H1 (cell line): ENCODE measurements around the gene KIAA0513.

Experiments used
- CEBPB ChIP-seq: IDR thresholded peaks from 2 replicates; pipeline ENCODE4 v1.6.1; 2012; ENCODE audit warnings: low read depth, low read length
- CHD2 ChIP-seq: IDR thresholded peaks from 2 replicates; pipeline ENCODE4 v1.6.1; 2012; ENCODE audit warnings: low read length, improper control_type of control experiment
- EZH2 ChIP-seq: fragments of 200-600 bp; sonication (generic); IDR thresholded peaks from 2 replicates; pipeline ENCODE4 v1.7.1; 2012; ENCODE audit warnings: low read depth, mild to moderate bottlenecking, moderate library complexity, low read length, inconsistent platforms; ENCODE audit not compliant: severe bottlenecking
- FOSL1 ChIP-seq: IDR thresholded peaks from 2 replicates; pipeline ENCODE4 v1.6.1; 2011; ENCODE audit warnings: mild to moderate bottlenecking, low read depth, low read length, moderate library complexity; ENCODE audit not compliant: insufficient read depth
- GABPA ChIP-seq: IDR thresholded peaks from 2 replicates; pipeline ENCODE4 v1.6.1; 2011; ENCODE audit warnings: mild to moderate bottlenecking, low read length, moderate library complexity, borderline replicate concordance; ENCODE audit not compliant: insufficient read depth
- HDAC2 ChIP-seq, 2 experiments: fragments of 300-600 bp in 1 of 2; sonication (generic) in 1 of 2; IDR thresholded peaks; 2 replicates each; pipeline ENCODE4 v1.6.1; 2011 to 2012; ENCODE audit warnings: low read depth in 2 of 2, low read length in 2 of 2, mild to moderate bottlenecking in 2 of 2, moderate library complexity in 2 of 2, borderline replicate concordance in 1 of 2, inconsistent platforms in 1 of 2
- KDM1A ChIP-seq: fragments of 200-600, 300-600 bp; sonication (generic); IDR thresholded peaks from 2 replicates; pipeline ENCODE4 v1.7.1; 2016; ENCODE audit warnings: mild to moderate bottlenecking, low read length, borderline replicate concordance
- SAP30 ChIP-seq: fragments of 300-600 bp; sonication (generic); IDR thresholded peaks from 2 replicates; pipeline ENCODE4 v1.7.1; 2012; ENCODE audit warnings: low read length, moderate library complexity, mild to moderate bottlenecking, inconsistent platforms; ENCODE audit not compliant: insufficient read depth, insufficient replicate concordance
- SP1 ChIP-seq: IDR thresholded peaks from 2 replicates; pipeline ENCODE4 v1.6.1; 2011; ENCODE audit warnings: low read depth, low read length
- ZNF274 ChIP-seq: IDR thresholded peaks from 2 replicates; pipeline ENCODE4 v1.7.0; 2012; ENCODE audit warnings: low read length, borderline replicate concordance; ENCODE audit errors: extremely low read depth
- TF ChIP-seq, protein P1 (sequence below): IDR thresholded peaks from 2 replicates; pipeline ENCODE4 v1.6.1; 2012; ENCODE audit warnings: inconsistent platforms
- TF ChIP-seq, protein P2 (sequence below), 3 experiments: IDR thresholded peaks; 1 replicate in 2 of 3; 2 replicates in 1 of 3; pipeline versions ENCODE4 v1.5.1 to v1.6.1; 2011; ENCODE audit warnings: low read length in 3 of 3, mild to moderate bottlenecking in 3 of 3, inconsistent platforms in 2 of 3, low read depth in 1 of 3, moderate library complexity in 1 of 3; ENCODE audit not compliant: insufficient read depth in 1 of 3; ENCODE audit errors: control extremely low read depth in 1 of 3

- TF ChIP-seq, protein P1, sequence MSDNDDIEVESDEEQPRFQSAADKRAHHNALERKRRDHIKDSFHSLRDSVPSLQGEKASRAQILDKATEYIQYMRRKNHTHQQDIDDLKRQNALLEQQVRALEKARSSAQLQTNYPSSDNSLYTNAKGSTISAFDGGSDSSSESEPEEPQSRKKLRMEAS = no peak
- no peak for TF ChIP-seq GABPA
- TF ChIP-seq FOSL1 = no peak
- no peak for TF ChIP-seq CEBPB
- no peak for TF ChIP-seq CHD2
- TF ChIP-seq SAP30 = no peak
- TF ChIP-seq, protein P2, sequence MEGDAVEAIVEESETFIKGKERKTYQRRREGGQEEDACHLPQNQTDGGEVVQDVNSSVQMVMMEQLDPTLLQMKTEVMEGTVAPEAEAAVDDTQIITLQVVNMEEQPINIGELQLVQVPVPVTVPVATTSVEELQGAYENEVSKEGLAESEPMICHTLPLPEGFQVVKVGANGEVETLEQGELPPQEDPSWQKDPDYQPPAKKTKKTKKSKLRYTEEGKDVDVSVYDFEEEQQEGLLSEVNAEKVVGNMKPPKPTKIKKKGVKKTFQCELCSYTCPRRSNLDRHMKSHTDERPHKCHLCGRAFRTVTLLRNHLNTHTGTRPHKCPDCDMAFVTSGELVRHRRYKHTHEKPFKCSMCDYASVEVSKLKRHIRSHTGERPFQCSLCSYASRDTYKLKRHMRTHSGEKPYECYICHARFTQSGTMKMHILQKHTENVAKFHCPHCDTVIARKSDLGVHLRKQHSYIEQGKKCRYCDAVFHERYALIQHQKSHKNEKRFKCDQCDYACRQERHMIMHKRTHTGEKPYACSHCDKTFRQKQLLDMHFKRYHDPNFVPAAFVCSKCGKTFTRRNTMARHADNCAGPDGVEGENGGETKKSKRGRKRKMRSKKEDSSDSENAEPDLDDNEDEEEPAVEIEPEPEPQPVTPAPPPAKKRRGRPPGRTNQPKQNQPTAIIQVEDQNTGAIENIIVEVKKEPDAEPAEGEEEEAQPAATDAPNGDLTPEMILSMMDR (IDR thresholded peaks at IDR 0.05; ENCODE audit: control extremely low read depth in 1 of 3, insufficient read depth in 1 of 3, low read depth in 1 of 3, low read length in 3 of 3) = no peak
- no peak for TF ChIP-seq SP1
- TF ChIP-seq KDM1A = no peak
- TF ChIP-seq HDAC2 (IDR thresholded peaks at IDR 0.05; ENCODE audit: borderline replicate concordance in 1 of 2, low read depth in 2 of 2, low read length in 2 of 2) = no peak
- no peak for TF ChIP-seq ZNF274
- no peak for TF ChIP-seq EZH2
Observed at GRCh38 chr16:85090873-85091521, 63.4 kb downstream of the KIAA0513 start.
